ENCODE data around the gene CPLX3.

DNA sequence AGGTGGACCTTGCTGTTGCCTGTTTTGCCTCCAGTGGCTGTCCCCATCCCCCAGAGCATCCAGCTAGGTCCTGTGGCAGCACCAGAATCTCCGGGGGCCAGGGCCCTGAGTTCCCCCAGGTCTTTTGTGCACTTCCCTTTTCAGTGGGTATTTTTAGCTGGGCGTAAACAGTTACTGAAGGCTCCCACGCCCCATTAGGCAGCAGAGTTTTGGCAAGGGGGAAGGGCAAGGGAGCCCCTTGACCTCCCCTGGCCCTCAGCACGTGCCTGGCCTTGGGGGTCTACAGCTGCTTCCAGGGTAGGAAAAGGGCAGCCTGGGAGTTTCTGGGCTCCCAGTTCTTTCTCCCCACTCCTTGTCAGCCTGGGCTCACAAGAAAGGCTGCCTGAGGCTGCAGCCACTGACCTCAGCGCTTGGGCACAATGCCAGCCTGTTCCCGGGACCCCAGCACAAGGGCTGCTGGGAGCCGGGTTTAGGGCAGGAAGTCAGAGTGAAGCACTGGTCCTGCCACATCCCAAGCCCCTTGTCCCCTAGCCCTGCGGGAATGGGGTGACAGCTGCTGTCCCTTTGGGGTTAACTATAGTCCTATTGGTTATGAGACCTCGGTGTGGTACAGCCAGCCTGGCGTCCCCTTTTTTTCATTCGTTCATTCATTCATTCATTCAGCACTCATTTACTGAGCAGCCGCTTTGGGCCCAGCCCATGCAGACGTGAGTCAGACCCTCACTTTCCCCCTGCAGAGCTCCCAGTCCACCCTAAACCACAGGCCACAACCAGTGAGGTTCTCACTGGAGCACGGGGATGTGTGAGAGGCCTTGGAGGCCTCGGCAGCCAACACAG is 36.1 kb upstream of the CPLX3 start:
- TF ChIP-seq, protein P1, sequence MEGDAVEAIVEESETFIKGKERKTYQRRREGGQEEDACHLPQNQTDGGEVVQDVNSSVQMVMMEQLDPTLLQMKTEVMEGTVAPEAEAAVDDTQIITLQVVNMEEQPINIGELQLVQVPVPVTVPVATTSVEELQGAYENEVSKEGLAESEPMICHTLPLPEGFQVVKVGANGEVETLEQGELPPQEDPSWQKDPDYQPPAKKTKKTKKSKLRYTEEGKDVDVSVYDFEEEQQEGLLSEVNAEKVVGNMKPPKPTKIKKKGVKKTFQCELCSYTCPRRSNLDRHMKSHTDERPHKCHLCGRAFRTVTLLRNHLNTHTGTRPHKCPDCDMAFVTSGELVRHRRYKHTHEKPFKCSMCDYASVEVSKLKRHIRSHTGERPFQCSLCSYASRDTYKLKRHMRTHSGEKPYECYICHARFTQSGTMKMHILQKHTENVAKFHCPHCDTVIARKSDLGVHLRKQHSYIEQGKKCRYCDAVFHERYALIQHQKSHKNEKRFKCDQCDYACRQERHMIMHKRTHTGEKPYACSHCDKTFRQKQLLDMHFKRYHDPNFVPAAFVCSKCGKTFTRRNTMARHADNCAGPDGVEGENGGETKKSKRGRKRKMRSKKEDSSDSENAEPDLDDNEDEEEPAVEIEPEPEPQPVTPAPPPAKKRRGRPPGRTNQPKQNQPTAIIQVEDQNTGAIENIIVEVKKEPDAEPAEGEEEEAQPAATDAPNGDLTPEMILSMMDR (IDR thresholded peaks at IDR 0.05): no peak
- TF ChIP-seq POLR2AphosphoS5 (IDR thresholded peaks at IDR 0.05): no peak
- TF ChIP-seq POLR2A (IDR thresholded peaks at IDR 0.05): no peak

Data from breast epithelium (tissue), 3 donors.